Measurements from ENCODE around the gene OVCH2.

Gene OVCH2

GRCh38 chr11:7639643-7640025, 66.6 kb downstream of the OVCH2 start:
- DNase-seq (ENCODE audit: low read depth), result no peak

All from activated T-helper 9 cell treated with anti-CD3 and anti-CD28 coated beads, Interleukin-2, amount 50 U/mL, for 16 hours (primary cell).